H9 (cell line): Measurements from ENCODE around the gene ZNF346. TPM values are rescaled to one million over a fixed set of nuclear protein-coding genes. Genes with fewer than 3 reads are reported as not detected.

ENCODE experiments used
- DNase-seq: peaks from one replicate; pipeline ENCODE4 v3.0.0-alpha.2; 2017
- H2AFZ ChIP-seq: one replicate; pipeline ENCODE4 v1.6.1; 2013; ENCODE audit warnings: mild to moderate bottlenecking, low read length, control low read depth, moderate library complexity
- H2AK5ac ChIP-seq: 2 replicates; pipeline ENCODE4 v1.6.1; 2013; ENCODE audit warnings: low read length, control low read depth, mixed read lengths; ENCODE audit not compliant: insufficient read length
- H2BK120ac ChIP-seq: one replicate; pipeline ENCODE4 v1.6.1; 2013; ENCODE audit warnings: low read depth, mild to moderate bottlenecking, low read length, control low read depth, inconsistent platforms; ENCODE audit not compliant: poor library complexity, severe bottlenecking
- H2BK12ac ChIP-seq: 2 replicates; pipeline ENCODE4 v1.6.1; 2013; ENCODE audit warnings: low read length, control low read depth, mixed read lengths, low read depth; ENCODE audit not compliant: insufficient read length
- H2BK15ac ChIP-seq: 2 replicates; pipeline ENCODE4 v1.6.1; 2013; ENCODE audit warnings: low read depth, low read length, control low read depth
- H2BK20ac ChIP-seq: one replicate; pipeline ENCODE4 v1.6.1; 2013; ENCODE audit warnings: low read depth, mild to moderate bottlenecking, low read length, control low read depth, inconsistent platforms; ENCODE audit not compliant: poor library complexity, severe bottlenecking
- H2BK5ac ChIP-seq: 2 replicates; pipeline ENCODE4 v1.6.1; 2013; ENCODE audit warnings: low read length, control low read depth, mixed read lengths; ENCODE audit not compliant: insufficient read length
- H3K14ac ChIP-seq: 2 replicates; pipeline ENCODE4 v1.6.1; 2013; ENCODE audit warnings: low read length, control low read depth; ENCODE audit not compliant: insufficient read depth
- H3K18ac ChIP-seq: 2 replicates; pipeline ENCODE4 v1.6.1; 2013; ENCODE audit warnings: low read depth, mild to moderate bottlenecking, mixed read lengths, low read length, control low read depth; ENCODE audit not compliant: insufficient read length
- H3K23ac ChIP-seq: 2 replicates; pipeline ENCODE4 v1.6.1; 2013; ENCODE audit warnings: low read length, control low read depth, mixed read lengths, low read depth; ENCODE audit not compliant: insufficient read length
- H3K23me2 ChIP-seq: 2 replicates; pipeline ENCODE4 v1.6.1; 2013; ENCODE audit warnings: low read depth, mild to moderate bottlenecking, mixed read lengths, low read length, control low read depth; ENCODE audit not compliant: insufficient read length, poor library complexity, severe bottlenecking
- H3K27ac ChIP-seq: 2 replicates; pipeline ENCODE4 v1.5.1; 2013; ENCODE audit warnings: low read length, control low read depth, mixed read lengths, low read depth; ENCODE audit not compliant: insufficient read length
- H3K27me3 ChIP-seq: 2 replicates; pipeline ENCODE4 v1.6.1; 2013; ENCODE audit warnings: low read length, control low read depth, inconsistent platforms; ENCODE audit not compliant: insufficient read depth
- H3K4ac ChIP-seq: 2 replicates; pipeline ENCODE4 v1.6.1; 2013; ENCODE audit warnings: low read depth, mild to moderate bottlenecking, control low read depth, inconsistent platforms, low read length, moderate library complexity
- H3K4me1 ChIP-seq: 2 replicates; pipeline ENCODE4 v1.6.1; 2013; ENCODE audit warnings: low read length, control low read depth, inconsistent platforms; ENCODE audit not compliant: insufficient read depth
- H3K4me2 ChIP-seq: 2 replicates; pipeline ENCODE4 v1.6.1; 2013; ENCODE audit warnings: low read length, control low read depth, mixed read lengths; ENCODE audit not compliant: insufficient read length, insufficient read depth
- H3K56ac ChIP-seq: 2 replicates; pipeline ENCODE4 v1.6.1; 2013; ENCODE audit warnings: low read depth, mild to moderate bottlenecking, mixed read lengths, low read length, control low read depth; ENCODE audit not compliant: insufficient read length
- H3K79me1 ChIP-seq: 2 replicates; pipeline ENCODE4 v1.6.1; 2013; ENCODE audit warnings: low read depth, mild to moderate bottlenecking, moderate library complexity, low read length, control low read depth, inconsistent platforms; ENCODE audit not compliant: insufficient read depth, poor library complexity, severe bottlenecking
- H3K79me2 ChIP-seq: 2 replicates; pipeline ENCODE4 v1.6.1; 2013; ENCODE audit warnings: low read length, control low read depth, inconsistent platforms; ENCODE audit not compliant: insufficient read depth
- H3K9ac ChIP-seq: 2 replicates; pipeline ENCODE4 v1.6.1; 2013; ENCODE audit warnings: low read length, control low read depth, mixed read lengths; ENCODE audit not compliant: insufficient read length; ENCODE audit errors: extremely low read depth
- H3K9me3 ChIP-seq: one replicate; pipeline ENCODE4 v1.6.1; 2013; ENCODE audit warnings: low read depth, low read length, inconsistent platforms; ENCODE audit not compliant: control insufficient read depth
- H3T11ph ChIP-seq: one replicate; pipeline ENCODE4 v1.6.1; 2013; ENCODE audit warnings: mild to moderate bottlenecking, low read length, control low read depth, inconsistent platforms
- H4K20me1 ChIP-seq: one replicate; pipeline ENCODE4 v1.6.1; 2013; ENCODE audit not compliant: control insufficient read depth, insufficient read length, insufficient read depth
- H4K5ac ChIP-seq: 2 replicates; pipeline ENCODE4 v1.6.1; 2013; ENCODE audit warnings: low read depth, mild to moderate bottlenecking, mixed read lengths, low read length, control low read depth; ENCODE audit not compliant: insufficient read length
- H4K8ac ChIP-seq: replicated peaks from 2 replicates; pipeline ENCODE4 v1.6.1; 2013; ENCODE audit warnings: low read length, control low read depth, mixed read lengths, low read depth; ENCODE audit not compliant: insufficient read length
- H4K91ac ChIP-seq: 2 replicates; pipeline ENCODE4 v1.6.1; 2013; ENCODE audit warnings: low read depth, mild to moderate bottlenecking, moderate library complexity, mixed read lengths, low read length, control low read depth; ENCODE audit not compliant: insufficient read length
- H3K27ac Mint-ChIP-seq, 3 experiments: 2 replicates in 2 of 3; 3 replicates in 1 of 3; pipeline ENCODE4 v1.8.0; 2020 to 2021; ENCODE audit warnings: mixed read lengths in 3 of 3, mild to moderate bottlenecking in 1 of 3, moderate library complexity in 1 of 3
- H3K27me3 Mint-ChIP-seq: 2 replicates; pipeline ENCODE4 v1.8.0; 2021; ENCODE audit warnings: low read depth, mild to moderate bottlenecking, moderate library complexity, mixed read lengths
- H3K36me3 Mint-ChIP-seq, 3 experiments: 2 replicates in 2 of 3; 3 replicates in 1 of 3; pipeline ENCODE4 v1.8.0; 2020 to 2021; ENCODE audit warnings: low read depth in 3 of 3, mixed read lengths in 3 of 3; ENCODE audit not compliant: insufficient read depth in 1 of 3
- H3K4me1 Mint-ChIP-seq, 2 experiments: 2 replicates each; pipeline ENCODE4 v1.8.0; 2020; ENCODE audit warnings: mixed read lengths in 2 of 2
- H3K4me3 Mint-ChIP-seq, 2 experiments: 2 replicates in 1 of 2; 3 replicates in 1 of 2; pipeline ENCODE4 v1.8.0; 2020 to 2021; ENCODE audit warnings: mild to moderate bottlenecking in 2 of 2, mixed read lengths in 2 of 2, moderate library complexity in 1 of 2
- H3K9me3 Mint-ChIP-seq, 2 experiments: 2 replicates in 1 of 2; 3 replicates in 1 of 2; pipeline ENCODE4 v1.8.0; 2020; ENCODE audit warnings: mild to moderate bottlenecking in 2 of 2, mixed read lengths in 2 of 2, moderate library complexity in 1 of 2
- CTCF ChIP-seq: fragments of 200-600 bp; sonication (generic); conservative IDR thresholded peaks from 3 replicates; pipeline ENCODE4 v1.8.0; 2021; ENCODE audit warnings: antibody characterized with exemption, mild to moderate bottlenecking
- WGBS: extraction: QIAGEN DNeasy Blood & Tissue Kit; methylation state at CpG from one replicate; pipeline ENCODE4 v1.1.7; 2013; ENCODE audit warnings: missing lambda C conversion rate, low lambda C conversion rate, mixed read lengths; ENCODE audit not compliant: insufficient read length; ENCODE audit errors: extremely low coverage; 5-methylcytosine and 5-hydroxymethylcytosine counted together
- total RNA-seq: library from RNA; stranded (reverse); gene quantifications from 2 replicates; pipeline ENCODE4 v1.2.1, GENCODE V29; 2021

ZNF346 gene
- total RNA-seq, 1 experiment from 2014 or later, result 22.7 TPM

- H3K9me3 ChIP-seq, result no peaks in the 10 kb centered on the region
- H3K79me1 ChIP-seq, result no peaks in the 10 kb centered on the region
- H2BK5ac ChIP-seq, result no peak overlapping the region
- H3K23ac ChIP-seq, result no peak overlapping the region
- H2BK20ac ChIP-seq, result no peak overlapping the region
- TF ChIP-seq CTCF, result no peak
- H2BK120ac ChIP-seq, result no peak overlapping the region
- no peaks in the 10 kb centered on the region for H3K23me2 ChIP-seq
- H3K27me3 Mint-ChIP-seq, result peaks cover 5% of the 10 kb centered on the region; the same call in 1 of the 2 replicates
- no peaks in the 10 kb centered on the region for H3K4me1 ChIP-seq
- H3K27ac ChIP-seq, result no peak overlapping the region
- H3K4me1 Mint-ChIP-seq, result peaks cover 9 to 10% of the 10 kb centered on the region in 2 experiments; a peak in 3 of 4 replicates
- DNase-seq, result no peak
- H3T11ph ChIP-seq, result no peak overlapping the region
- H3K18ac ChIP-seq, result no peak overlapping the region
- no peak overlapping the region for H3K56ac ChIP-seq
- H4K91ac ChIP-seq, result no peak overlapping the region
- H3K27ac Mint-ChIP-seq, result no peak overlapping the region
- no peaks in the 10 kb centered on the region for H3K79me2 ChIP-seq
- no peak overlapping the region for H4K8ac ChIP-seq
- WGBS, result no CpG with 5 or more reads among the region's 30 CpGs
- no peak overlapping the region for H3K9ac ChIP-seq
- H3K36me3 Mint-ChIP-seq, result peaks cover 0 to 2% (median 0%) of the 10 kb centered on the region in 3 experiments; a peak in 1 of 7 replicates
- no peak overlapping the region for H4K5ac ChIP-seq
- H2AK5ac ChIP-seq, result no peak overlapping the region
- H2BK15ac ChIP-seq, result no peak overlapping the region
- H3K27me3 ChIP-seq, result no peaks in the 10 kb centered on the region
- H2AFZ ChIP-seq, result no peak overlapping the region
- H3K9me3 Mint-ChIP-seq, result no peaks in the 10 kb centered on the region
- H4K20me1 ChIP-seq, result no peaks in the 10 kb centered on the region
- no peak overlapping the region for H2BK12ac ChIP-seq
- no peak overlapping the region for H3K14ac ChIP-seq
- no peak overlapping the region for H3K4ac ChIP-seq
- H3K4me2 ChIP-seq, result no peak overlapping the region
- no peak overlapping the region for H3K4me3 Mint-ChIP-seq
Measured at GRCh38 chr5:177117441-177118045, 95.0 kb downstream of the ZNF346 start.
